GM21576 (cell line): ENCODE results near the gene PRDM5.

Experiments used
- ATAC-seq: cut with Tn5 transposase; IDR thresholded peaks from one replicate; pipeline ENCODE4 v1.9.1; 2021; ENCODE audit warnings: mild to moderate bottlenecking, moderate library complexity; ENCODE audit not compliant: unreplicated experiment

Gene PRDM5

GRCh38 chr4:120922381-120923206 is at the start of gene PRDM5:
Gene PRDM5 (minus strand): TSS chr4:120922726. CDS start chr4:120922608, 118 bp downstream.
- ATAC-seq: no peak

- no peak for ATAC-seq
Observed at GRCh38 chr4:120971884-120972283, 49.4 kb upstream of the PRDM5 start.

DNA sequence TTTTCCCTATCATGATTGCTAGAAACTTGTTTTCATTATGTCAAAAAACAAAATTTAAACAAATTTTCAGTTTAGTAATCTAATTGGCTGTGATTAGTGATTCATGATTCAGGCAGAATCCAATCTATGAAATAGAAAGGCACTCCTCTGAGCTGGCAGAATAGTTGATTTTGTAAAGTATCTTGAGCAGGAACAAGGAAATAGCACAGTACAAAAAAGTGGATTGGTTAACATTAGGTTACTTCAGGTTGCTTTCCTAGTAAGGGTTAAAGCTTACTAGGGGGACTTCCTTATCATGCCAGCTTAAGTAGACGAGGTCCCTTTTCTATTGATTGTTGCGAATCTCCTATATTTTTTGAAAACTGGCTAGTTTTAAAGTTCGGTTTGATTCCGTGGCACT is 43.4 kb upstream of the PRDM5 start:
- no peak for ATAC-seq

DNA sequence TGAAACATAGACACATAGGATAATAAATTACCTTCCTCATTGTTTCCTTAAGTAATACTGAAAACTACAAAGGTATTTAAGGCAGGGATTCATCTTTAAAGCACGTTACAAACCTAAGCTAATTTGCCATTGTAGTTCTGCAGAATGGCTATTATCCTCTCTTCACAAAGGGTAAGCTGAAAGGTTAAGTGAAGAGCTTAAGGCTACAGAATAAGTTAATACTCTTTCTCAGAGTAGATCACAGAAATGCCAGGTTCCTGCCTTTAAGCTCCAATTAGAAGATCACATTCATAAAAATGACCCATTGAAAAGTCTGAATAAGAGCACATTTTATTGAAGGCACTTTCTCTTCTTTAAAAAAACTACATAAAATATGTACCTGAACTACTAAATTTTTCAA is 42.1 kb upstream of the PRDM5 start:
- ATAC-seq: no peak

DNA sequence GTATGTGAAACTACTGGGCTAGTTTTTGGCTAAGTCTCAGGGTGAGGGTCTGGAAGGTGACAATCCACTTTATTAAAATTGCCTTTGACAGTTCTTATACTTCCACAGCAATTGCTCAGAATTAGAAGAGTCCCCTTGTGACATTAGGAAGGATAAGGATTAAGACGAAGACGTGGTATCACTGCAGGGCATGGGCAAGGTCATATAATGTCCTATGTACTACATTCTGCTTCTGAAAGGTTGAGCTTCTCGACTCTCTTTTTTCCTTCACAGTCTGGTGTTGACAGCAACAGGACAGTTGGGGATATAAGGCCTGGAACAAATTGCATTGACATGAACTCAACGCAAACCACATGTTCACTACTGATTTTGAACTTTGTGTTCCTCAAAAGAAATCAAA is 40.9 kb upstream of the PRDM5 start:
- no peak for ATAC-seq

GRCh38 chr4:120960656-120961267 is 38.2 kb upstream of the PRDM5 start:
- no peak for ATAC-seq

DNA sequence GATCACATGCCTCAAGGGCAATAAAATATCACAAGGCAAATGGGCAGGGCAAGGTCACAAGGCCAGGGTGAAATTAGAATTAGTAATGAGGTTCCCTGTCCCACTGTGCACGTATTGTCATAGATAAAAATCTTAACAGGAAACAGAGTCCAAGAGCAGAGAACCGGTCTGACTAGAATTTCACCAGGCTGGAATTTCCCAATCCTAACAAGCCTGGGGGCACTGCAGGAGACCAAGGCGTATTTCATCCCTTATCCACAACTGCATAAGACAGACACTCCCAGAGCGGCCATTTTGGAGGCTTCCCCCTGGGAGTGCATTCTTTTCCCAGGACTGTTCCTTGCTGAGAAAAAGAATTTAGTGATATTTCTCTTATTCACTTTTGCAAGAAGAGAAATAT is 25.9 kb upstream of the PRDM5 start:
- no peak for ATAC-seq

- ATAC-seq: no peak
Observed at GRCh38 chr4:120942776-120943175, 20.2 kb upstream of the PRDM5 start.

DNA sequence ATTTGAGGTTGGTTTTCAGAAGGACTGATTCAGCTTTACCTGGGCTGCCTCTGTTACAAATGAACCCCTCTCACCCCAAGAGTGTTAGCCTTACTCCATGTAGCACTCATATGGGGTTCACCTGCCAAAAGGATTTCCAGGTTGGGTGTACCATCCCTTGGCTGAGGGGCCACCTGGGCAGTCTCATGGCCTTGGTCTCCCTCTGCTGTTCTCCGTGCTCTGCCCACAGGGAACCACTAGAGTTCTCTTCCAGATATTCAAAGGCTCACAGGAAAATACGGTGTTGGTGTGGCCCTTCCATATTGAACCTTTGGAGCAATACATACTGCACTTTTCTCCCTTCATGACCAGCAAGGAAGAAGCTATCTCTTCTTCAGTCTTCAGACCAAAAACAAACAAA is 18.0 kb upstream of the PRDM5 start:
- ATAC-seq: no peak

GRCh38 chr4:120939693-120940092 is 17.2 kb upstream of the PRDM5 start:
- no peak for ATAC-seq

DNA sequence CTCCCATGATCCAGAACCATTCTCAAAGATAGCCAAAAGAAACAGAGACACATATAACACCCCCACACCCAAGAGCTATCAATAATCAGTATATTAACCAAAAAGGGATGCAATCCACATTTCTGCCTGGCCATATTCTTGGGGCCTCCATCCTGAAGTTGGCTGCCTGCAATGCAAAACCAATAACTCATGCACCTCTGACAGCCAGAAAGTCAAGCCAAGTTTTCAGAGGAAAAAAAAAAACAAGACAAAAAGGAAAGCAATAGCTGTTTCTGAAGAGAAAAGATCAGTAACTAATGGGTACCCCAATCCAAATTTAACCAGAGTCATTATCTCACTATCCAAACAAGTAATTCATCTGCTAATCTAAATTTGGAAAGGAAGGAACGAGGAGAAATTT is 7.3 kb upstream of the PRDM5 start:
- no peak for ATAC-seq

DNA sequence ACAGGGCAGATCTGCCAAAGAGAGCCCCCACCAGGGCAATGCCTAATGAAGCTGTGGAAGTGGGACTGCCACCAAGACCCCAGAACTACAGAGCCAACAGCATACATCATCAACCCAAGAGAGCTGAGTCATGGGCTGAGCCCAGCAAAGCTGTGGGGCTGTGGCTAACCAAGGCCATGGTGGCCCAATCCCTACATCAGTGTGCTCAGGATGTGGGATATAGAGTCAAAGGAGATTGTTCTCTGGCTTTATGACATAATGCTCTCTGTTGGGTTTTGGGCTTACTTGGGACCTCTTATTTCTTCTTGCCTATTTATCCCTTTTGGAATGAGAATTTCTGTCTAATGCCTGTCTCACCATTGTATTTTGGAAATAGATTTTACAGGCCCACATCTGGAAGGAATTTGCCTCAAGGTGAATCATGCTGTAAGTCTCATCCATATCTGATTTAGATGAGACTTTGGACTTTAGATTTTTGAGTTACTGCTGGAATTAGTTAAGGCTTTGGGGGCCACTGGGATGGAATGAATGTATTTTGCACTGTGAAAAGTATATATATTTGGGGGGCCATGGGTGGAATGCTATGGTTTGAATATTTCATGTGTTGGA is 5.4 kb upstream of the PRDM5 start:
- ATAC-seq: no peak

GRCh38 chr4:120926358-120927025 is 4.0 kb upstream of the PRDM5 start:
- no peak for ATAC-seq

DNA sequence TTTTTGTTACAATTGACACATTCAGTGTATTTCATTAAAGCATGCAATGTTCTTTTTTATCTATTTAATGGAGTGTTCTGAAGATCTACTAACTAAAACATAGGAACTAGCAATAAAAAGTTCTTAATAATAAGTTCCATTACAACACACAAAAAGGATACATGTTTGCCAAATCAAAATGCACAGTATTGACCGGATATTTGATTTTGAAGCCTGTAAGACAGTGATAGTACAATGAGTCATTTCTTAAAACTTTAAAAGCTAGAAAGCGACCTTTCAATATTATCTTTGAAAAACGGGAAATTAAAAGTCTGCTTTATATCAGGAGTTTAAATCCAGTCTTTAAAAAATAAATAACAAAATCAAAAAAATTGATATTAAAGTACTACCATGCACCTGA is 2.4 kb upstream of the PRDM5 start:
- no peak for ATAC-seq

- ATAC-seq: no peak
Observed at GRCh38 chr4:120923207-120923522, 639 bp upstream of the PRDM5 start.

DNA sequence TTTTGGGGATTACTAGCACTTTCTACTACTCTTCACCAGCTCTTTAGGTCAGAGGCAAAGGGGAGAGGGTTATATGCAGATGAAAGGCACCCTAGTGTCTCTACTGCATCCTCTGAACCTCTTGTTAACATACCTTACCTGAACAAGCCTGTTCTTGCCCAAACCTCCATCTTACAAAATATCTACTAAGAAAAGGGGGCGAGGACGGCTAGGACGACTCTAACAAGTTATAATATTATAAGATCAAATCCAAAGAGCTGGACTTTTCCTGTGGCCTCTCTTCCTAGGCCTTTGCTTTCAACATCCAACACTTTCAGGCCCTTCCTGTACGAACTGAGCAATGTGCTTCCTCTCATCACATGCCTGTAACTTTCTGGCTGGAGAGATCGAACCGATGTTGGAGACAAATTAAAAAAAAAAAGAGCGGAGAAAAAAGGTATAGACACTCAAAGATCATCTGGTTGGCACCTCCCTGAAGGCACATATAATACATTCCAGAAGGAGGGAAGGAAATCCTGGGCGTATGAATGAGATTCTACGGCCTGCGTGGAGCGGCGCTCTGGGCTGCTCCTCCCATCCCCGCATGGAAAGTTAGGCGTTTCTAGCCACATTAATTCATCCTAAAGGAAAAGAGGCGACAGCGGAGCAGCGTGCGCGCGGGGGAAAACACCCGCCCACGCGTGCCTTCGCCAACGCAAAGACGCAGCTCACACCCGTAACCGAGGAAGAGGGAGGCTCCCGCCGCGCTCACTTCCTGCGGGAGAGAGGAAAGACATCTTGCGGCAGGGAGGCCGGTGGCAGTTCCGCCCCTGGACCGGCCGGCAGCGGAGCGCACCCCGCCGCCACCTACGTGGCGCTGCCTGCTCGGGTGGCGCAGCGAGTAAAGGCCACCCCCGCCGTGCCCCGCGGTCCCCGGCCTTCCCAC is 808 bp downstream of the PRDM5 start:
- no peak for ATAC-seq

DNA sequence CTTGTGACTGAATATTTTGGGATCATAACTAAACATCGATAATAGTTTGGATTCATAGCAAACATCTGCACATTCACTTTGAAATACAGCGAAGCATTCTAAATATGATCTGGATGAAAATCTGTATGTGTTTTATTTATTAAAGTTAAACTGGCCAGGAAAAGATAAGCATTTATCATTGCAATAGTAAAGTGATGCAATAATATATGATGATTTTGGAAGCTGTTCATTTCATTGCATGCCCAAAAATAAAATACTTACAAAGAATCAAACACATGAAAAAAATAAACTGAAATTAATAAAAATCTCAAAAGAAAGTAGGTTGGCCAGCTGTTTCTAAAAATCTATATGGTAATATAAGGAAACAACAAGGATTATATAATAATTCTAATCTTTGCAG is 1.9 kb downstream of the PRDM5 start:
- ATAC-seq: no peak

- ATAC-seq: no peak
Observed at GRCh38 chr4:120919358-120919757, 3.2 kb downstream of the PRDM5 start.

- ATAC-seq: no peak
Observed at GRCh38 chr4:120918788-120919187, 3.7 kb downstream of the PRDM5 start.

DNA sequence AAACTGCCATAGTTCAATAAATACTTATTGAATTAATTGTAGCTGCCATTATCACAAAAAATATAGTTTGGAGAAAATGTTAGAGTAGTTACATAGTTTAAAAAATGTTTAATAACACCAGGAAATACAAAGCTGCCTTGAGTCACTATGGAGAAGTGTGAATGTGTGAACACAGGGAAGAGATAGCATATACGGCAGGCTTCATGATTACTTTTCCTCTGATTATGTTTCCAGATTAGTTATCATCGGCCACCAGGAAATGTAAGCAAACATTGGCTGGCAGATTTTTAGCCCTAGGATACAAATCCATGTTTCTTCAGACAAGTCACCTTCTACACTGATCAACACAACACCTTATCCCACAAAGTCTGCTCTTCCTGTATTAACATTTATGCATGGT is 4.4 kb downstream of the PRDM5 start:
- no peak for ATAC-seq

DNA sequence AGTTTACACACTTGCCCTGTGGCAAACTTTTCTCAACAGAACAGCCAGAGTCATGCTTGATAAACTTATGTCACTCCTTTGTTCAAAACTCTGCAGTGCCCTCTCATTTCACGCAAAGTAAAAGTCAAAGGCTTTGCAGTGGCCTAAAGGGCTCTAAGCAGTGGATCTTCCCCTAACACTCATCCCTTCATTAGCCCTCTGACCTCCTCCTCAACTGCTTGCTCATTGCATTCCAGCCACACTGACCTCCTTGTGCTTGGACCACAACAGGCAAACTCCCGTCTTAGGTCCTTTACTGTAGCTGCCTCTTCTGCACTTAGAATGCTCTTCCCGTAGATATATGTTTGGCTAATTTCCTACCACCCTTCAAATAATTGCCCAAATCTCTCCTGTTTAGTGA is 5.6 kb downstream of the PRDM5 start:
- ATAC-seq: no peak
